ENCODE data around the gene TAT.
"Not testable (repeated sequence)": the region's sequence is repeated elsewhere in the genome, so short reads cannot be mapped to it uniquely, and the experiment has no call there.

TAT gene

GRCh38 chr16:71565812-71566700 lies 10.8 kb downstream of the TAT start:
- no peak for DNase-seq (ENCODE audit: low spot score)
- Histone ChIP-seq H3K4me3 (peak overlapping the region; percentile 68), H3K27ac (no peak overlapping the region)
- TF ChIP-seq CTCF (IDR thresholded peaks at IDR 0.05): no peak

- TF ChIP-seq CTCF (IDR thresholded peaks at IDR 0.05): no peak
- no peak for DNase-seq (ENCODE audit: low spot score)
- H3K4me3 ChIP-seq: peak overlapping the region; percentile 68
- peak overlapping the region; percentile 23 to 69 for H3K27ac ChIP-seq
These were observed 12.4 kb downstream of the TAT start for GRCh38 chr16:71564335-71564967.

- no peak overlapping the region for H3K4me3 ChIP-seq
- TF ChIP-seq CTCF (IDR thresholded peaks at IDR 0.05): no peak
- no peak overlapping the region for H3K27ac ChIP-seq
- no peak for DNase-seq (ENCODE audit: low spot score)
These were observed 14.3 kb downstream of the TAT start for GRCh38 chr16:71562552-71562951.

GRCh38 chr16:71561886-71562285 lies 15.0 kb downstream of the TAT start:
- H3K27ac ChIP-seq, H3K4me3 ChIP-seq: not testable (repeated sequence)

DNA sequence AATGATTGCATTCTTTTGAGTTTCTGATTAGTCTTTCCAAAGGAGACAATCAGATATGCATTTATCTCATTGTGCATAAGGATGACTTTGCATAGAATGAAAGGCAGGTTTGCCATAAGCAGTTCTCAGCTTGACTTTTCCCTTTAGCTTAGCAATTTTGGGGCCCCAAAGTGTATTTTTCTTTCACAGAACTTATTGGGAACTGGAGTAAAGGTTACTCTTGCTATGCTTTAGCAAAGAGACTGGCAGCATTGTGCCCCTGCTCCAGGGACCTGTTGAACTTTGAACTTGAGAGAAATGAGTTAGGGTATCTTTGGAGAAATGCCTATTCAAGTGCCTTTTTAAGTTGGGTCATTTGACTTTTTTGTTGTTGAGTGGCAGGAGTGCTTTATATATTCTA lies 17.0 kb downstream of the TAT start:
- no peak overlapping the region for H3K27ac ChIP-seq
- H3K4me3 ChIP-seq: no peak overlapping the region
- no peak for TF ChIP-seq CTCF (IDR thresholded peaks at IDR 0.05)
- no peak for DNase-seq (ENCODE audit: low spot score)

More at GRCh38 chr16:71561886-71562285, 15.0 kb downstream of the TAT start:
- not testable (repeated sequence) for DNase-seq (ENCODE audit: low spot score)

DNA sequence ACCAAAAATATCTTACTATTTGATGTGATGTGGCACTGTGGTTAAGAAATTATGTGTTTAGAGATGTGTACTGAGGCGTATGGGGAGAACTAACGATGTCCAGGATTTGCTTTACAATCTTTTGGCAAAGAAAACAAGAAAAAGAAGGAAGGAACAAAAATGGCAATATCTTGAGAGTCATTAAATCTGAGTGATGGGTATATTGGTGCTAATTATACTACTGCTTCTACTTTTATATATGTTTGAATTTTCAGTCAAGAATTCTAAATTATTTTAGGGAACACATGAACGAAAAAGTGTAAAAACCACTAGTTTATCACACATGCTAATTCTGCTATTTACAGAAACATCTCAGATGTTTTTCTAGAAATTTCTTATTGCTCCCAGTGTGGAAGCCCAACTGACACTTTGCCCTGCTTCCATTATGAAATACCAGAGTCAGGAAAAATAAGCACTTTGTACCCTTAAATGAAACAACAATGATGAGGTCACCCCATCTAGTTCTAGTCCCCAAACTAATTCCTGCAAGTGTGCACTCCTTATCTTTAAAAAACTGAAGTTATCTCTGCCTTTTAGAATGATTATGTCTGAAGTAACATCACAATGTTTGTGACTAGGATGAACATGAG lies 18.8 kb downstream of the TAT start:
- no peak overlapping the region for H3K4me3 ChIP-seq
- TF ChIP-seq CTCF (IDR thresholded peaks at IDR 0.05): no peak
- no peak overlapping the region for H3K27ac ChIP-seq
- DNase-seq (ENCODE audit: low spot score): no peak

DNA sequence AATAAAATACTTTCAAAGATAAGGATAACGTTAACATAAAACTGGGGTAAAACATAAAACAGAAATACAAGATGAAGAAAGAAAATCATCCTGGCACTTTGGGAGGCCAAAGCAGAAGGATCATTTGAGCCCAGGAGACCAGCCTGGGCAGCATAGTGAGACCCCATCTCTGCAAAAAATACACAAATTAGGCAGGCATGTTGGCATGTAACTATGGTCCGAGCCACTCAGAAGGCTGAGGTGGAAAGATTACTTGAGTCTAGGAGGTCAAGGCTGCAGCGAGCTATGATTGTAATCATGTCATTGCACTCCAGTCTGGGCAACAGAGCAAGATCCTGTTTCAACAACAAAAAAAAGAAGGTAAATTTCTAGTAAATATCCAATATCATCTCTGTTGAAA lies 19.6 kb downstream of the TAT start:
- Histone ChIP-seq H3K4me3 (no peak overlapping the region), H3K27ac (no peak overlapping the region)
- TF ChIP-seq CTCF (IDR thresholded peaks at IDR 0.05): no peak
- no peak for DNase-seq (ENCODE audit: low spot score)

Measured in coronary artery (tissue), 2 donors.